Smooth muscle cell (in vitro differentiated cells): ENCODE measurements around the gene KCNF1. TPM values are rescaled to one million over a fixed set of nuclear protein-coding genes. Genes with fewer than 3 reads are reported as not detected.
A peak's percentile ranks its signal among the peaks of the same experiment; 100 is the strongest.

ENCODE experiments used
- DNase-seq: peaks from one replicate; lab custom pipeline; 2025; ENCODE audit not compliant: unreplicated experiment; lab: John Stamatoyannopoulos, UW
- H2AFZ ChIP-seq: fragments of 200-600 bp; sonication (generic); 2 replicates; pipeline ENCODE4 v1.6.0; 2016; ENCODE audit warnings: antibody characterized with exemption, low read depth, mild to moderate bottlenecking
- H3F3A ChIP-seq: fragments of 200-600 bp; sonication (generic); 2 replicates; pipeline ENCODE4 v1.6.0; 2017; ENCODE audit warnings: antibody characterized with exemption, low read depth
- H3K27ac ChIP-seq: fragments of 200-600 bp; sonication (generic); 2 replicates; pipeline ENCODE4 v1.5.1; 2016; ENCODE audit warnings: low read depth, mild to moderate bottlenecking
- H3K27me3 ChIP-seq: fragments of 200-600 bp; sonication (generic); 2 replicates; pipeline ENCODE4 v1.6.1; 2016; ENCODE audit warnings: low read depth, mild to moderate bottlenecking
- H3K36me3 ChIP-seq: fragments of 200-600 bp; sonication (generic); 2 replicates; pipeline ENCODE4 v1.5.1; 2016; ENCODE audit warnings: low read depth
- H3K4me1 ChIP-seq: fragments of 200-600 bp; sonication (generic); 2 replicates; pipeline ENCODE4 v1.5.1; 2016; ENCODE audit warnings: low read depth
- H3K4me2 ChIP-seq: fragments of 200-600 bp; sonication (generic); 2 replicates; pipeline ENCODE4 v1.6.0; 2016; ENCODE audit warnings: mild to moderate bottlenecking
- H3K4me3 ChIP-seq: fragments of 200-600 bp; sonication (generic); 2 replicates; pipeline ENCODE4 v1.5.1; 2016; ENCODE audit warnings: mild to moderate bottlenecking
- H3K79me2 ChIP-seq: fragments of 200-600 bp; sonication (generic); 2 replicates; pipeline ENCODE4 v1.6.0; 2016; ENCODE audit warnings: low read depth, mild to moderate bottlenecking
- H3K9ac ChIP-seq: fragments of 200-600 bp; sonication (generic); 2 replicates; pipeline ENCODE4 v1.6.0; 2016; ENCODE audit warnings: low read depth
- H3K9me3 ChIP-seq: fragments of 200-600 bp; sonication (generic); replicated peaks from 2 replicates; pipeline ENCODE4 v1.5.1; 2016; ENCODE audit warnings: low read depth
- H4K20me1 ChIP-seq: fragments of 200-600 bp; sonication (generic); 2 replicates; pipeline ENCODE4 v1.6.0; 2016; ENCODE audit warnings: low read depth
- CTCF ChIP-seq: fragments of 200-600 bp; sonication (generic); IDR thresholded peaks from 2 replicates; pipeline ENCODE4 v1.5.1; 2017; ENCODE audit warnings: borderline replicate concordance, mild to moderate bottlenecking, antibody characterized with exemption; ENCODE audit not compliant: insufficient read depth, poor library complexity, severe bottlenecking
- WGBS: methylation state at CpG from one replicate; pipeline ENCODE4 v1.1.7; 2016; ENCODE audit warnings: low lambda C conversion rate; 5-methylcytosine and 5-hydroxymethylcytosine counted together
- polyA plus RNA-seq: library from polyadenylated mRNA; unstranded; fragments of >200 nt; fragmentation: Nextera tagmentation; extraction: Ambion mirVana; gene quantifications from 2 replicates; pipeline ENCODE4 v1.2.1, GENCODE V29; 2016
- total RNA-seq: library from RNA; depleted of rRNA; stranded (reverse); fragments of >200 nt; gene quantifications from 2 replicates; pipeline ENCODE4 v1.2.3, GENCODE V29; 2014

KCNF1 gene
- total and polyA plus RNA-seq, 2 experiments from 2014 or later = 0.55 TPM; not detected in 1

- 82% methylated on average over 18 of the region's 18 CpGs for WGBS
- Histone ChIP-seq H2AFZ (peak overlapping the region; percentile 38), H3K4me3 (no peak overlapping the region), H3K79me2 (no peaks in the 10 kb centered on the region), H4K20me1 (no peaks in the 10 kb centered on the region), H3K4me2 (peak overlapping the region; percentile 65), H3K9me3 (peaks cover 3% of the 10 kb centered on the region), H3F3A (peaks cover 5% of the 10 kb centered on the region), H3K27ac (peak overlapping the region; percentile 92), H3K9ac (peak overlapping the region; percentile 71), H3K27me3 (no peaks in the 10 kb centered on the region), H3K4me1 (peaks cover 5% of the 10 kb centered on the region), H3K36me3 (peaks cover 6% of the 10 kb centered on the region)
- DNase-seq = no peak
- TF ChIP-seq CTCF = no peak
Observed at GRCh38 chr2:10935366-10935918, 23.7 kb downstream of the KCNF1 start.

- H3F3A ChIP-seq = peaks cover 5% of the 10 kb centered on the region
- WGBS = 46% methylated on average over 17 of the region's 17 CpGs
- peak overlapping the region; percentile 65 for H3K4me2 ChIP-seq
- no peaks in the 10 kb centered on the region for H3K79me2 ChIP-seq
- H3K27me3 ChIP-seq = no peaks in the 10 kb centered on the region
- H3K4me3 ChIP-seq = no peak overlapping the region
- peak overlapping the region; percentile 77 for H3K9ac ChIP-seq
- H3K27ac ChIP-seq = peak overlapping the region; percentile 96
- H2AFZ ChIP-seq = peak overlapping the region; percentile 38
- H3K4me1 ChIP-seq = peaks cover 5% of the 10 kb centered on the region
- TF ChIP-seq CTCF = no peak
- H4K20me1 ChIP-seq = no peaks in the 10 kb centered on the region
- H3K9me3 ChIP-seq = peaks cover 3% of the 10 kb centered on the region
- H3K36me3 ChIP-seq = peaks cover 6% of the 10 kb centered on the region
- peak; percentile 20 for DNase-seq
Observed at GRCh38 chr2:10935953-10936942, 24.5 kb downstream of the KCNF1 start.

GRCh38 chr2:10939058-10939457 lies 27.3 kb downstream of the KCNF1 start:
- H3K79me2 ChIP-seq = no peaks in the 10 kb centered on the region
- no peak overlapping the region for H2AFZ ChIP-seq
- DNase-seq = no peak
- no peak overlapping the region for H3K27ac ChIP-seq
- WGBS = 95% methylated on average over 3 of the region's 3 CpGs
- peaks cover 6% of the 10 kb centered on the region for H3K36me3 ChIP-seq
- peaks cover 5% of the 10 kb centered on the region for H3F3A ChIP-seq
- peaks cover 5% of the 10 kb centered on the region for H3K4me1 ChIP-seq
- peaks cover 3% of the 10 kb centered on the region for H3K9me3 ChIP-seq
- H3K4me2 ChIP-seq = no peak overlapping the region
- H3K9ac ChIP-seq = no peak overlapping the region
- H4K20me1 ChIP-seq = no peaks in the 10 kb centered on the region
- no peak for TF ChIP-seq CTCF
- H3K27me3 ChIP-seq = no peaks in the 10 kb centered on the region
- H3K4me3 ChIP-seq = no peak overlapping the region
